Regular cardiac myocyte (primary cell): ENCODE measurements around the gene RINT1. TPM values are rescaled to one million over a fixed set of nuclear protein-coding genes. Genes with fewer than 3 reads are reported as not detected.

Experiments
- total RNA-seq: library from RNA; depleted of rRNA; stranded (reverse); fragments of >200 nt; gene quantifications from 2 replicates; pipeline ENCODE4 v1.2.3, GENCODE V29; 2014

The RINT1 gene
- 16.9 and 43.1 TPM in 2 replicates for total RNA-seq

DNA sequence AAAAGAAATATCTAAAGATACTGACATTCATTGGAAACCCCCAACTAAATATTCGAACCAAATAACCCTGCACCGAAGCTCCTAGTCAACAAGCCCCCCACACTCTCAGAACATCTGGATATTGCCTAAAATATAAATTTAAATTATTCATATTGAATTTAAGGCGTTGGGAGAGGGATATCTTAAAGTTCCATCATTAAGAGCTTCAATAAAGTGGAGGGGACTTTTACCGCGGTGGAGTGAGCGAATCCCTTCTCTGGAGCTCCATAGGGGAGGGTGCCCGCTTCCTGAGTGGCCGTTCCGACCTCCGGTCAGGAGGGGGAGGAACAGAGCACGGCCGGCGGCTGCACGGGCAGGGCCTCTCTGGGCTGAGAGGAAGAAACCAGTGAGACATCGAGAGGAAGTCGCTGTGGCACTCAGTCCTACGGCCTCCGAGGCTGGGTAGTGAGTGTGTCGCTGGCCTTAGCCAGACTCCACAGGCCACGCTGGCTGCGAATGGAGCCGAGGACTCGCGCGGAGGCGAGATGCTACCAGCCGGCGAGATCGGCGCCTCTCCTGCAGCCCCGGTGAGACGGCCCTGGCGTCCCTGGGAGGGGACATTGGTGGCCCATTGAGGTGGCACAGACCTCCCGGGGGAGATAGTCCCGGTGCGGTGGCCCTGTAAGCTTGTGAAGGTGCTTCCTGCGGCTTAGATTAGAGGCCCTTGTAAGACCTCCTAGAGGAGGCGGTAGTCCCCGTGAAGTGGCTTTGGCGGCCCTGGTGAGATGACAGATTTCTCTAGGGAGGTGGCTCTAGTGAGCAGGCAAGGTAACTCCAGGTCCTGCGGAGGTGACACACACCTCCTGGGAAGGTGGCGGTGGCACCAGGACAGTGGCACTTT lies at the start of gene RINT1:
Gene RINT1 (plus strand): TSS at position 410 of the 880 bp plus-strand sequence. CDS start 115 bp downstream, at position 525.

DNA sequence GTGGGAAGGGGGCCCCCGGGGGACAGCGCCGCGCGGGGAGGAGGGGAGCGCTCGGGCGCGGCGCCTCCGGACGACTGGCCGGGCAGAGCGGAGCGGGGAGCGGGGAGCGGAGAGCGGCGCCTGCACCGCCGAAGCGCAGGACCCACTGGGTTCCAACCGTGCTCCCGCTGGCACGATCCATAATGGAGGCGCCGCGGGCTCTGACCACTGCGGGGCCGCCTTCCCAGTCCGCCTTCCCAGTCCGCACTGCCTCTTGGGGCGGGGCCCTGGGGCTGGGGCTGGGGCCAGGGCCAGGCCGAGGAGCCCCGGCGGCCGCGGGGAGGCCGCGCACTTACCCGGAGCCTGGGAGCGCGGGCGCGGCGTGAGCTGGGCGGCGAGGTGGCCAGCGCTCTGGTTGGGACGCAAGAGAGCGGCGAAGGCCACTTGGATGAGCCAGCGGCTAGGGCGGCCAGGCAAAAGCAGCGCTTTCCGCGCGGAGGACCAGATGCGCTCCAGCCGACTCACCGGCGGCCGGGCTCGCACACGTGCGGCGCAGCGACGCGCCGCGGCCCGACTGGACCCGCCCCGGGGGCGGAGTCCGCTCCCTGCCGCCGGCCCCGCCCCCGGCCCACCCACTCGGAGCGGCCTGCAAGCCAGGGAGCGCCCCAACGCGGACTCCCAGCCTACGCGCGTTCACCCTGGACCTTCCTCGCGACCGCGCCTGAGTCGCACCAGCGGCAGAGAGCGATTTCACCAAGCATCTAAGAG lies 10.1 kb upstream of the RINT1 start, which contains the start of gene PUS7:
Gene PUS7 (minus strand): TSS at position 555 of the 747 bp plus-strand sequence. CDS start 13,759 bp downstream, outside the sequence.

DNA sequence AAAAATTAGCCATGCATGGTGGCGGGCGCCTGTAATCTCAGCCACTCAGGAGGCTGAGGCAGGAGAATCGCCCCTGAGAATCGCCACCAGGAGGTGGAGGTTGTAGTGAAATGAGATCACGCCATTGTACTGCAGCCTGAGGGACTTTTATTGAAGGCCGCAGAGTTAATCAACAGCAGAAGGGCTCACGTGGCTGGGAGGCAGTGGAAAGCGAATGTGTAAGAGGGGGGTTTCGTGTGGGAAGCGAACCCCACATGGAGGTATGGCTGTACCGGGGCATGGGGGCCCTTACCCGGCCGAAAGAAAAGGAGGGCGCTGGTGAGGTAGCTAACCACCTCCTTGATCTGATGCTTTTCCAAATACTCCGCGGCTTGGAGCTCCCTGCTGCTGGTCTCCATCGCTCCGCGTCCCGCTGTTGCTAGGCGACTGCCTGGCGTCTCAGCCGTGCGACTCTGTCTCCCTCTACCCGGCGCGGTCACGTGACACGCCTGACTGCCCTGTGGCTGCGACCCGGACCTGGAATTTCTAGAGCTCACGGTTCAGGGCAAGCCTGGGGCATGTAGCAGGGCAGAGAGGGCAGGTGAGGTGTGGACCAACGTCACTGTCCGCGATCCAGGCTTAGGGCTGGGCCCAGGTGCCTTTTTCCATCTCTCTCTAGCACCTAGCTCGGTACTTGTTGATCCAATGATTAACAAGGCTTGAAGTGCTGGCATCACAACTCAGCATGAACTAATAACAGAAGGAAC lies 49.2 kb downstream of the RINT1 start, which contains the start of gene EFCAB10:
Gene EFCAB10 (minus strand): TSS at position 428 of the 746 bp plus-strand sequence. CDS start 30 bp downstream, at position 398.

Other genes starting within 250 kb of the RINT1 start
- gene SRPK2, start 143.3 kb upstream of the RINT1 start, total RNA-seq = 34.9 and 47.9 TPM in 2 replicates
- gene PUS7, start 9.9 kb upstream of the RINT1 start, total RNA-seq = 20.0 and 23.8 TPM in 2 replicates
- gene EFCAB10, start 49.3 kb downstream of the RINT1 start, total RNA-seq = 0.56 TPM in 1 of 2 replicates, not detected in the other